ENCODE results near the gene SNTB2. TPM values are rescaled to one million over a fixed set of nuclear protein-coding genes. Genes with fewer than 3 reads are reported as not detected.
A peak's percentile ranks its signal among the peaks of the same experiment; 100 is the strongest.

SNTB2 gene
- total RNA-seq, 1 donor from 2014 or later = 13.0 TPM

GRCh38 chr16:69311533-69312387 is 124.8 kb downstream of the SNTB2 start:
- intact Hi-C loops (cut with DNase I) = loop anchor here (1.0 to 2.0 kb wide), 2 partner anchors 17 to 27 kb away; partner anchors contain the start of genes COG8 and NIP7
- peak; percentile 74 for DNase-seq (ENCODE audit: low spot score)

GRCh38 chr16:69313469-69313868 is 126.5 kb downstream of the SNTB2 start:
- DNase-seq (ENCODE audit: low spot score) = no peak
- intact Hi-C loops (cut with DNase I) = no loop called here

GRCh38 chr16:69314534-69314933 is 127.6 kb downstream of the SNTB2 start:
- intact Hi-C loops (cut with DNase I) = no loop called here
- DNase-seq (ENCODE audit: low spot score) = no peak

GRCh38 chr16:69315486-69316311 is 128.7 kb downstream of the SNTB2 start:
- no peak for DNase-seq (ENCODE audit: low spot score)
- intact Hi-C loops (cut with DNase I) = no loop called here

- no peak for DNase-seq (ENCODE audit: low spot score)
- intact Hi-C loops (cut with DNase I) = no loop called here
Observed at GRCh38 chr16:69316595-69317034, 129.7 kb downstream of the SNTB2 start.

GRCh38 chr16:69318177-69318910 is 131.4 kb downstream of the SNTB2 start:
- DNase-seq (ENCODE audit: low spot score) = no peak
- intact Hi-C loops (cut with DNase I) = no loop called here

- intact Hi-C loops (cut with DNase I) = no loop called here
- DNase-seq (ENCODE audit: low spot score) = no peak
Observed at GRCh38 chr16:69318911-69319289, 131.9 kb downstream of the SNTB2 start.

GRCh38 chr16:69319381-69319780 is 132.4 kb downstream of the SNTB2 start:
- no peak for DNase-seq (ENCODE audit: low spot score)
- intact Hi-C loops (cut with DNase I) = no loop called here

- intact Hi-C loops (cut with DNase I) = no loop called here
- DNase-seq (ENCODE audit: low spot score) = no peak
Observed at GRCh38 chr16:69319826-69320739, 133.1 kb downstream of the SNTB2 start.

GRCh38 chr16:69320740-69321073 is 133.7 kb downstream of the SNTB2 start:
- no peak for DNase-seq (ENCODE audit: low spot score)
- intact Hi-C loops (cut with DNase I) = no loop called here

GRCh38 chr16:69321080-69321479 is 134.1 kb downstream of the SNTB2 start:
- intact Hi-C loops (cut with DNase I) = no loop called here
- DNase-seq (ENCODE audit: low spot score) = no peak

GRCh38 chr16:69322343-69322742 is 135.4 kb downstream of the SNTB2 start:
- no peak for DNase-seq (ENCODE audit: low spot score)
- intact Hi-C loops (cut with DNase I) = no loop called here

GRCh38 chr16:69323415-69323814 is 136.5 kb downstream of the SNTB2 start:
- intact Hi-C loops (cut with DNase I) = no loop called here
- DNase-seq (ENCODE audit: low spot score) = no peak

GRCh38 chr16:69324013-69324531 is 137.1 kb downstream of the SNTB2 start:
- no peak for DNase-seq (ENCODE audit: low spot score)
- intact Hi-C loops (cut with DNase I) = no loop called here

- intact Hi-C loops (cut with DNase I) = no loop called here
- DNase-seq (ENCODE audit: low spot score) = no peak
Observed at GRCh38 chr16:69324585-69325253, 137.8 kb downstream of the SNTB2 start.

- no peak for DNase-seq (ENCODE audit: low spot score)
- intact Hi-C loops (cut with DNase I) = no loop called here
Observed at GRCh38 chr16:69325784-69326171, 138.8 kb downstream of the SNTB2 start.

- intact Hi-C loops (cut with DNase I) = no loop called here
- no peak for DNase-seq (ENCODE audit: low spot score)
Observed at GRCh38 chr16:69326172-69326873, 139.4 kb downstream of the SNTB2 start.
